Activated CD8-positive, alpha-beta memory T cell treated with anti-CD3 and anti-CD28 coated beads for 36 hours (primary cell): Measurements from ENCODE around the gene POU2F2. TPM values are rescaled to one million over a fixed set of nuclear protein-coding genes. Genes with fewer than 3 reads are reported as not detected.

Experiments used
- CTCF ChIA-PET: fragments of 350-600 bp; sonication (Branson Sonifier 250); formaldehyde crosslinking; loops from one replicate; lab custom pipeline; 2021; ENCODE audit warnings: antibody characterized with exemption; lab: Charles Lee
- POLR2A ChIA-PET: fragments of 350-600 bp; sonication (Branson Sonifier 250); formaldehyde crosslinking; loops from one replicate; lab custom pipeline; 2021; ENCODE audit warnings: antibody characterized with exemption; lab: Charles Lee
- total RNA-seq, 2 experiments: library from RNA; stranded (reverse); gene quantifications; one replicate each; pipeline ENCODE4 v1.2.3, GENCODE V29; 2021

POU2F2 gene
- total RNA-seq, 2 experiments from 2014 or later, result 55.3 to 57.1 TPM

GRCh38 chr19:42095142-42095813 is 37.0 kb downstream of the POU2F2 start:
- ChIA-PET CTCF (interaction anchor here (0.6 to 0.9 kb wide), 3 partner anchors 14 to 891 kb away, joined by 3 read pairs; no protein-coding TSS in a partner anchor), POLR2A (no interaction called here)

- ChIA-PET POLR2A (no interaction called here), CTCF (interaction anchor here (0.7 kb wide), 1 partner anchor 35 kb away, joined by 3 read pairs; no protein-coding TSS in a partner anchor)
These were observed 38.3 kb downstream of the POU2F2 start for GRCh38 chr19:42093926-42094325.

DNA sequence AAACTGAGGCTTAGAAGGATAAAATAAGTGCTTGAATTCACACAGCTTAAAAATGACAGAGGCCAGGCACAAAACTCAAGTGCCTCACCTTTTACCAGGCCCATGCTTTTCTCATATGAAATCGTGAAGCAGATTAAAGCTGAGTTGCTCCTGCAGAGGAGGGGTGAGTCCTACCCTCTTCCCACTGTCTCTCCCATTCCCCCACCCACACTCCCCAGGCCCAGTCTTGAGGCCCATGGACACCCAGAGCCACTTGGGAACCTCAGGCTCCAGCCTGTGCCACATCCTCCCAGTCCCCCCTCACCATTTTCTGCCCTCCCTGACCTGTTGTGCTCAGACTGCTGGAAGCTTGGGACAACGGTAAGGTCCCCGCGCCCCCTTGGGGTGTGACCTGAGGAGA is 38.7 kb downstream of the POU2F2 start:
- POLR2A ChIA-PET, result no interaction called here
- CTCF ChIA-PET, result interaction anchor here (0.5 to 0.7 kb wide), 2 partner anchors 35 to 256 kb away, joined by 3 read pairs; no protein-coding TSS in a partner anchor

- POLR2A ChIA-PET, result no interaction called here
These were observed 39.9 kb downstream of the POU2F2 start for GRCh38 chr19:42092350-42092749.

GRCh38 chr19:42091742-42092141 is 40.5 kb downstream of the POU2F2 start:
- CTCF ChIA-PET, result interaction anchor here (0.6 to 2.5 kb wide), 3 partner anchors 10 to 95 kb away, joined by 3 to 7 read pairs (median 5); no protein-coding TSS in a partner anchor
- POLR2A ChIA-PET, result interaction anchor here (0.7 kb wide), 1 partner anchor 143 kb away, joined by 3 read pairs; no protein-coding TSS in a partner anchor

More at GRCh38 chr19:42092350-42092749, 39.9 kb downstream of the POU2F2 start:
- CTCF ChIA-PET, result interaction anchor here (2.5 kb wide), 1 partner anchor 11 kb away, joined by 7 read pairs; no protein-coding TSS in a partner anchor

DNA sequence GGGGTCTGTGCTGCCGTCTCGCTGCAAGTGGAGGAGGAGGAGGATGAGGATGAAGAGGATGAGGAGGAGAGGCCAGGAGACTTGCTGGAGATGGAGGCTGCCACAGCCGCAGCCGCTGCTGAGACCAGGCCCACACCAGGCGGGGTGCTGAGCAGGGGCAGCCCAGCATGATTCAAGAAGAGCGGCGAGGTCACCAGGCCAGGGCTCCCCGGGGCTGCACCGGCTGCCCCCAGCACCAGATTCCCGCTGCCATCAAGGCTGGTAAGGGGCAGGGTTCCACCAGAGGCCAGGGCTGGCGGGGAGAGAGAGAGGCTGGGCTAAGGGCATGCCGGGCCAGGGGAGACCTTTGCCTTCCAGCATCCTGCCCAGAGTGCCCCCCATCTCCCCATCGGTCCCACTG is 40.9 kb downstream of the POU2F2 start:
- ChIA-PET POLR2A (interaction anchor here (0.7 kb wide), 1 partner anchor 143 kb away, joined by 3 read pairs; no protein-coding TSS in a partner anchor), CTCF (interaction anchor here (0.6 to 2.5 kb wide), 2 partner anchors 10 to 94 kb away, joined by 5 to 7 read pairs; no protein-coding TSS in a partner anchor)

- CTCF ChIA-PET, result interaction anchor here (0.7 to 2.5 kb wide), 2 partner anchors 9 to 304 kb away, joined by 3 to 7 read pairs; no protein-coding TSS in a partner anchor
These were observed 41.6 kb downstream of the POU2F2 start for GRCh38 chr19:42090672-42091071.

GRCh38 chr19:42089772-42090171 is 42.5 kb downstream of the POU2F2 start:
- ChIA-PET CTCF (interaction anchor here (2.5 kb wide), 1 partner anchor 9 kb away, joined by 7 read pairs; no protein-coding TSS in a partner anchor), POLR2A (interaction anchor here (0.8 kb wide), 1 partner anchor 675 kb away, joined by 3 read pairs; no protein-coding TSS in a partner anchor)

More at GRCh38 chr19:42090672-42091071, 41.6 kb downstream of the POU2F2 start:
- POLR2A ChIA-PET, result interaction anchor here (0.7 kb wide), 2 partner anchors 54 to 132 kb away, joined by 4 to 7 read pairs; no protein-coding TSS in a partner anchor

GRCh38 chr19:42089191-42089750 is 43.0 kb downstream of the POU2F2 start:
- CTCF ChIA-PET, result no interaction called here
- POLR2A ChIA-PET, result interaction anchor here (0.8 kb wide), 1 partner anchor 675 kb away, joined by 3 read pairs; no protein-coding TSS in a partner anchor

DNA sequence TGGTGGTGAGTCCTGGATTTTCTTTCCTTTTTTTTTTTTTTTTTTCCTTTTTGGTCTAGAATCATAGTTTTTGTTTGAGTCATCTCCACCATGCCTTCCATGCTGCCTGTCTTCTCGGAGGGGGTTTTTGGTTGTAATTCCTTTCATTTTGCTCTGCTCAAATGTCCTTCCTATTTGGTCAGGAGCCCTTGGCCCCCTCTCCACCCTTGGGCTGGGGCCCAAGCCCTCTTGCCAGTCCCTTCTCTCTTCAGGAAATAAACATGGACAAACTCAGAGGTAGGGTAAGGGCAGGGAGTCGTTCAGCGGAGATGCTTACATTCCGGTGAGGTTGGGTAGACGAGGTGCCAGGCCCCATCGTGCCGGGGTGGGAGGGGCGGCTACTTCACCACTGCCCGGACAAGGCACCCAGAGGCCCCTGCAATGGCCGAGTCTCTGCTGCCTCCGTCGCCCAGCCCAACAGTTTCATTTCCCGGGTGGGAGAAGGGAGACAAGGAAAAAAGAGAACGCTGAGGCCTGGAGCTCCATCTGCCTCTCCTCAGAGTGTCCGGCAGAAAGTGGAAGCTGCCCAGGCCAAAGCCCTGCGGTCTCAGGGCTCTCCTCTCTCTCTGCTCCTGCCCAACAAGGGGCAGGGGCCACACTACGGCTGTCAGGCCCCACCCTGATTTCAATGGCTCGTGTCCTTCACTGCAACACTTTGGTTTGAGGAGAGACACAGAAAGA is 43.6 kb downstream of the POU2F2 start:
- ChIA-PET POLR2A (interaction anchor here (0.8 kb wide), 1 partner anchor 674 kb away, joined by 3 read pairs; no protein-coding TSS in a partner anchor), CTCF (no interaction called here)

DNA sequence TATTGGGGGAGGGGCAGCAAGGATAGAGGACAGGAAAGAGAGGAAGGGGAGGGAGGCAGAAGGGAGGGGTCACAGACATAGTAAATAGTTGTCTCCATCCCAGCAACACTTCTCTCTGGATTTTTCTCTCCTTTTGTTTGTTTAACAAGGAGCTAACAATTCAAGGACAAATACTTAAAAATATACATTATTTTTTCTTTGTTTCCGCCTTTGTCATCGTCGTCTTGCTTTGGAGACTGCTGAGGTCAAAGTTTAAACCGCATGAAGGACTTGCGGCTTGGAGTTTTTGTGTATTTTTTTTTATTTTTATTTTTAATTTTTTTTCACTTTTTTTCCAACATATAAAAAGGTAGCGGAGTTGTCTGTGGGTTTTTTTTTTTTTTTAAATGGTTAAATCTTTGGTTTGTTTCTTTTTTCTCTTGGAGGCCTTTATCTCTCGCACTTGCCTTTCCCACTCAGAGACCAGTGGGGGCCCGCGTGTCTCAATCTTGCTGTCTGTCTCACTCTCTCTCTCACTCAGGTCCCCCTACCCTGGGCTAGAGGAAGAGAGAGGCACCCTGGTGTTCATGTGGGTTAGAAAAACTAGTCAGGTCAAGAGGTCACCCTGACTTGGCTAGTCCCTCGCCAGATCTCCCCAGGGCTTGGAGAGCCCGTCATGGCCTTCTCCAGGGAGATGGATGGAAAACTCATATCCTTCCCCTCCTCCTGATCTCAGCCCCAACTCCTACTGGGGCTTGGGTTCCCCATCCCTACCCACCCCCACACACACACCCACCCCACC is 45.3 kb downstream of the POU2F2 start:
- ChIA-PET POLR2A (interaction anchor here (0.6 kb wide), 1 partner anchor 254 kb away, joined by 7 read pairs; no protein-coding TSS in a partner anchor), CTCF (no interaction called here)

- CTCF ChIA-PET, result no interaction called here
- POLR2A ChIA-PET, result no interaction called here
These were observed 46.0 kb downstream of the POU2F2 start for GRCh38 chr19:42086188-42086736.

DNA sequence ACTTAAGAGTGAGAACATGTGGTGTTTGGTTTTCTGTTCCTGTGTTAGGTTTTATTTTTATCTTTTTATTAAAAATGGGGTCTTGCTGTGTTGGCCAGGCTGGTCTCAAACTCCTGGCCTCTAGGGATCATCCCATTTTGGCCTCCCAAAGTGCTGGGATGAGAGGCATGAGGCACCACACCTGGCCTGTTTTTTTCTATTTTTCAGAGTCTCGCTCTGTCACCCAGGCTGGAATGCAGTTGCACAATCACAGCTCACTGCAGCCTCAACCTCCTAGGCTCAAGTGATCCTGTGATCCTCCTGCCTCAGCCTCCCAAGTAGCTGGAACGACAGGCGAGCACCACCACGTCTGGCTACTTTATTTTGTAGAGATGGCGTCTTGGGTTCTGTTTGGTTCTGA is 48.7 kb downstream of the POU2F2 start:
- ChIA-PET POLR2A (no interaction called here), CTCF (no interaction called here)

- ChIA-PET POLR2A (no interaction called here), CTCF (interaction anchor here (0.7 to 1.7 kb wide), 2 partner anchors 9 to 198 kb away, joined by 3 to 7 read pairs; no protein-coding TSS in a partner anchor)
These were observed 50.6 kb downstream of the POU2F2 start for GRCh38 chr19:42081584-42082203.

GRCh38 chr19:42080764-42081375 is 51.4 kb downstream of the POU2F2 start:
- CTCF ChIA-PET, result interaction anchor here (1.7 kb wide), 1 partner anchor 10 kb away, joined by 7 read pairs; no protein-coding TSS in a partner anchor
- POLR2A ChIA-PET, result no interaction called here

DNA sequence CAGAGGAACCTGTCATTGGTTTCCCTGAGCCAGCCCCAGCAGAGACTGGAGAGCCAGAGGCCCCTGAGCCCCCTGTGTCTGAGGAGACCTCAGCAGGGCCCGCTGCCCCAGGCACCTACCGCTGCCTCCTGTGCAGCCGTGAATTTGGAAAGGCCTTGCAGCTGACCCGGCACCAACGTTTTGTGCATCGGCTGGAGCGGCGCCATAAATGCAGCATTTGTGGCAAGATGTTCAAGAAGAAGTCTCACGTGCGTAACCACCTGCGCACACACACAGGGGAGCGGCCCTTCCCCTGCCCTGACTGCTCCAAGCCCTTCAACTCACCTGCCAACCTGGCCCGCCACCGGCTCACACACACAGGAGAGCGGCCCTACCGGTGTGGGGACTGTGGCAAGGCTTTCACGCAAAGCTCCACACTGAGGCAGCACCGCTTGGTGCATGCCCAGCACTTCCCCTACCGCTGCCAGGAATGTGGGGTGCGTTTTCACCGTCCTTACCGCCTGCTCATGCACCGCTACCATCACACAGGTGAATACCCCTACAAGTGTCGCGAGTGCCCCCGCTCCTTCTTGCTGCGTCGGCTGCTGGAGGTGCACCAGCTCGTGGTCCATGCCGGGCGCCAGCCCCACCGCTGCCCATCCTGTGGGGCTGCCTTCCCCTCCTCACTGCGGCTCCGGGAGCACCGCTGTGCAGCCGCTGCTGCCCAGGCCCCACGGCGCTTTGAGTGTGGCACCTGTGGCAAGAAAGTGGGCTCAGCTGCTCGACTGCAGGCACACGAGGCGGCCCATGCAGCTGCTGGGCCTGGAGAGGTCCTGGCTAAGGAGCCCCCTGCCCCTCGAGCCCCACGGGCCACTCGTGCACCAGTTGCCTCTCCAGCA is 52.1 kb downstream of the POU2F2 start:
- ChIA-PET CTCF (interaction anchor here (1.2 to 1.7 kb wide), 2 partner anchors 11 to 119 kb away, joined by 3 to 7 read pairs; no protein-coding TSS in a partner anchor), POLR2A (no interaction called here)
